Activated T-helper 1 cell treated with Interleukin-2 at 50 U/mL for 16 hours (primary cell): ENCODE results near the gene WBP1.
"Not testable (repeated sequence)": the region's sequence is repeated elsewhere in the genome, so short reads cannot be mapped to it uniquely, and the experiment has no call there.

Experiments
- DNase-seq: peaks from one replicate; pipeline ENCODE4 v3.0.0-alpha.2; 2020; ENCODE audit warnings: low read depth

The WBP1 gene

DNA sequence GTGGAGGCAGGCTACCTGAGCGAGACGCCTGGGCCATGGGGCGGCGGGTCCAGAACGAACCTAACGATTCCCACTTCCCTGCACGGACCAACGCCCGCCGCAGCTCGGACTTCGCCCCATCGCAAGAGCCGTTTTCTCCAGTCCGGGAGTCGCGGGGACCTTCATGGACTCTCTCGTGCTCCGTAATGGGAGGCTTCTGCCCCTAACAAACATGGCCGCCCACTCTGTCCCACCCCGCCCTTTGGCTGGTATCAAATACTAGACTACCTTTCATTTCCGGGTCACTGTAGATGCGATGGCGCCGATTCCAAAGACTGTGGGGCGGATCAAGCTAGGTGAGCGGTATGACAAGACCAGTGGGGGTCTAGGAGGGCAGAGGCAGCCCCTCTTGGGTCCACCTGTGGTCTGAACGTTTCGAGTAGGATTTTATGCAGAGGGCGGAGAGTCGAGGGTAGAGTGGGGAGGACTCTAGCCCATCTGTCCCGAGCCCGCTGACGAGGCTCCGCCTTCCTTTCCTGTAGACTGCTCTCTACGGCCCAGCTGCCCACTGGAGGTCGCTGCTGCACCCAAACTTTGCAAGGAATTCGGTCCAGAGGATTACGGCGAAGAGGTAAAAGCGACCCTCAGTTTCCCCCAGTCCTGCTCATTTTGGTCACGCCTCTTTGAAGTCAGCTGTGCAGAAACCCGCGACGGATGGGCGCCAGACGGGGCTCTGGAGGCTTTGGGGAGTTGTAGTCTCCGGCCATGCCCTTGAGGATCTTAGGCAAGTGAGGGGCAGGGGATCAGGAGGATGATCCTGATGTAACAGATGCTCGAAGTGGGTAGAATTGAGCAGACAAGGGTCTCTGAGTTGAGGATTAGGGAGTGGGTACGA is 24.8 kb downstream of the WBP1 start, which contains the start of the genes CCDC142 and TTC31:
Gene CCDC142 (minus strand): TSS at position 198 of the 874 bp plus-strand sequence. CDS start 161 bp downstream, at position 37.
Gene TTC31 (plus strand): TSS at position 281 of the 874 bp plus-strand sequence. CDS start 15 bp downstream, at position 296.
- DNase-seq = peak; percentile 83

- DNase-seq = not testable (repeated sequence)
These were observed 25.5 kb downstream of the WBP1 start for GRCh38 chr2:74483675-74484164.

DNA sequence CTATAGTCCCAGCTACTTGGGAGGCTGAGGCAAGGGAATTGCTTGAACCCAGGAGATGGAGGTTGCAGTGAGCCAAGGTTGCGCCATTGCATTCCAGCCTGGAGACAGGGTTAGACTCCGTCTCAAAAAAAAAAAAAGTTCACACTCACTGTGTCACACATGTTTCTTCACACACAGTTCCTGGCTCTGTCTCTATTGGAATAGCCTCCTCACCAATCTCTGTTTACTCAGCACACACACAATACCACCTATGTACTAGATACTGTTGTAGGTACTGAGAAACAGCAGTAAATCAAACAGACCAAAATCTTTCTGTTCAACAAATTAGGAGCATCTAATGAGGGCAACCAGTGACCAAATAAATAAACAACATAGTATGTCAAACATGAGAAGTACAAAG is 27.9 kb downstream of the WBP1 start:
- no peak for DNase-seq

DNA sequence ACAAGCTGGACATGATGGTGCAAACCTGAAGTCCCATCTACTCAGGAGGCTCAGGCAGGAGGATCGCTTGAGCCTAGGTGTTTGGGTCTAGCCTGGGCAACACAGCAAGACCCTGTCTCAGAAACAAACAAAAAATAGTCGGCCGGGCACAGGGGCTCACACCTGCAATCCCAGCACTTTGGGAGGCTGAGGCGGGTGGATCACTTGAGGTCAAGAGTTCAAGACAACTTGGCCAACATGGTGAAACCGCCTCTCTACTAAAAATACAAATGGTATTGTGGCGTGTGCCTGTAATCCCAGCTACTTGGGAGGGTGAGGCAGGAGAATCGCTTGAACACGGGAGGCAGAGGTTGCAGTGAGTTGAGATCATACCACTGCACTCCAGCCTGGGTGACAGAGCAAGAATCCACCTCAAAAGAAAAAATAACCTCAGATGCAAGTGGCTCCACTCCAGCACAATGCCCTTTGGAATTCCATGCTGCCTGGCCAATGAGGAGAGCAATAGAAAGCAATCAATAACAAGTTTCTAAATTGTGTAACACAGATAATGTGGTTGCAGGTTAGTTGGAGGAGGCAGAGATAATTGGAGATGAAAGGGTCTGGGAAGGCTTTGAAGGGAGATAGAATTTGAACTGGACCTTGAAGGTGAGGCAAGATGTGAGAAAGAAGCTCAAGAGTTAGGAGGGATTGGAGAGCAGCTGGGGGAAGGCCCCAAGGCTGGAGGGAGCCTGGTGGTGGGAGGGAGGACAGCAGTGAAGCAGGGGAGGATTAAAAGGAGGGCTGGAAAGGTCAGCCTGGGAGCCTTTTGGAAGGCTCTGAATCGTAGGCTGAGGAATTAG is 30.6 kb downstream of the WBP1 start:
- no peak for DNase-seq

GRCh38 chr2:74489906-74490305 is 31.7 kb downstream of the WBP1 start:
- no peak for DNase-seq

DNA sequence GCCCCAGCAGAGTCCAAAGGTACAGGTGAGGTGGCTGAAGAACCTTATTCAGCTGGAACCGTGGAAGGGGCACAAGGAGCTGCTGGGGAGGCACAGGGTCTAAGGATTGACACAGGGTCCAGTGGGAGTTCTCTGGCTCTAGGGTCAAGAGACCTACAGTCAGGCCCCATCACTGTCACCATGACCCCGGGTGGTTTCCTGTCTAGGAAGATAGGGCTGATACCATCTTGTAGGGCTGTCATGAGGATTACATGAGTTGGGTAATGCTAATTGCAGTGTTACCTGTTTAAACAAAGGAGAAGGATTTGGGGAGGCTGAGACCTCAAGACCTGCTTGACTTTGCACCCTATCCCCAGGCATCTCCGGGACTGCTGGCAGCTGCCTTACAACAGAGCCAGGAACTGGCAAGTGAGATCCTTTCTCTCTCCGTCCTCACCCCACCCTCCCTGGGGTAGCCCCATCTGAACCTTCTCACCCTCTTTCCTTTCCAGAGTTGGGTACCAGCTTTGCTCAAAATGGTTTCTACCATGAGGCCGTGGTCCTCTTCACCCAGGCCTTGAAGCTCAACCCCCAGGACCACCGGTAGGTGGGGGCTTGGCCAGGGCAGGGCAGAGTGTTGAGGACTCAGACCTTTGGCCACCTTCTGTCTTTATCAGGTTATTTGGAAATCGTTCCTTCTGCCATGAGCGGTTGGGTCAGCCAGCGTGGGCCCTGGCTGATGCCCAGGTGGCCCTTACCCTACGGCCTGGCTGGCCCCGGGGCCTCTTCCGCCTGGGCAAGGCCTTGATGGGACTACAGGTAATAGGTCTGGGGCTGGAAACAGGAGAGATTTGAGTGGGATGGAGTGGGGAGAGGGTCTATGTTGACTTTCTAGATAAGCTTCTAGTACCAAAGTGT is 33.7 kb downstream of the WBP1 start:
- DNase-seq = no peak

GRCh38 chr2:74493546-74493945 is 35.3 kb downstream of the WBP1 start:
- DNase-seq = no peak

GRCh38 chr2:74495440-74495839 is 37.2 kb downstream of the WBP1 start:
- no peak for DNase-seq

- DNase-seq = no peak
These were observed 38.9 kb downstream of the WBP1 start for GRCh38 chr2:74496997-74497776.

GRCh38 chr2:74497777-74498499 is 39.7 kb downstream of the WBP1 start:
- DNase-seq = no peak

DNA sequence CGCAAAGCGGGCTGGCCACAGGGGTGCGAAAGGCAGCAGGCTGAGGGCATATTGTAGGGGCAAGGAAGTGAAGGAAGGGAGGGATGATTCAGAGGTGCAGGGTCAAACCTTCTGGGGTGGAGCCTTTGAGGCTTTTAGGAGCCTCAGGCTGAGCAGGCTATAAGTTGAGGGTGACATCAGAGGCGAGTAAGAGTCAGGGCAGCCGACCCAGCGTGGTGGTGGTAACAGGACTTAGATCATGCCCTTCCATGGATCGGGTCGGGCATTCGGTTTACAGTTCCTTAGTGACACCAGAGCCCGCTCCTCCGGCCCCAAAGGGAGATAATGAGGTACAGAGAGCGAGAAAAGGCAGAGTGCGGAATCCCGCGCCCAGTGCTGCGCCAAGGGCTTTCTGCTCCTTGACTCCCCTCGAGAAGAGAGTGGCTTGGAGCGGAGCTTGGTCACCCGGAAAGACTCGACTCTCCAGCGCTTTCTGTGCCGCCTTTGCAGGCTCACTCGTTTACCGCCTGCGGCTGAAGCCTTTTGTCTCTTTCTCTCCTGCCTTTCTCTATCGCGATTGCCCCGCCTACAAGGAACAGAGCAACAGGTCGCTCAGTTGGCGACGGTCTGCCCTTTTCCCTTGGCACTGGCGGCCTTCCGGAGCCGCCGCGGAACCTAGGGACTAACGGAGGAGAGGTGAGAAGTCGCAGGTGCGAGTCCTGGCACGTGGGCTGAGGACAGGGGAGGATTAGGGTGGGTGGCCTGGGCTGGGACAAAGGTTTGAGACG is 40.4 kb downstream of the WBP1 start:
- no peak for DNase-seq

GRCh38 chr2:74499267-74499939 is 41.2 kb downstream of the WBP1 start, which contains the start of gene LBX2:
Gene LBX2, minus strand, starts transcription at chr2:74499603. Its CDS starts 66 bp downstream, at chr2:74499537.
- DNase-seq = no peak

GRCh38 chr2:74499940-74500577 is 41.8 kb downstream of the WBP1 start:
- DNase-seq = no peak

DNA sequence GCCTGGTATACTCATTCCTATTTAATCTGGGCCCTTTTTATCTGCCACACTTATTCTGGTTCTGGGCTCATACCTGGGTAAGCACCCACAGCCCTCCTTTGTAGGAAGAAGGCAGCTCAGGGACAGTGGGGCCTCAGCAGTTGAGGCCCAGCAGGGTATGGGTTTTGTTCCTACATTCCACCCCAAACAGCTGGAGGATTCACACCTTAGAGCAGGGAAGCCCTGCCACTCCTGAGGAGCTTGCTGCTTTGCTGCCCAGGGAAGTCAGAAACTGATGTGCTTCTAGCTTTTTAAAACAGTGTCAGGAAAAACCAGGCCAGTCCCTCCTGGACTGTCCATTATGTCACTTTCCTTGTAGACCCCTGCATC is 42.3 kb downstream of the WBP1 start:
- no peak for DNase-seq

DNA sequence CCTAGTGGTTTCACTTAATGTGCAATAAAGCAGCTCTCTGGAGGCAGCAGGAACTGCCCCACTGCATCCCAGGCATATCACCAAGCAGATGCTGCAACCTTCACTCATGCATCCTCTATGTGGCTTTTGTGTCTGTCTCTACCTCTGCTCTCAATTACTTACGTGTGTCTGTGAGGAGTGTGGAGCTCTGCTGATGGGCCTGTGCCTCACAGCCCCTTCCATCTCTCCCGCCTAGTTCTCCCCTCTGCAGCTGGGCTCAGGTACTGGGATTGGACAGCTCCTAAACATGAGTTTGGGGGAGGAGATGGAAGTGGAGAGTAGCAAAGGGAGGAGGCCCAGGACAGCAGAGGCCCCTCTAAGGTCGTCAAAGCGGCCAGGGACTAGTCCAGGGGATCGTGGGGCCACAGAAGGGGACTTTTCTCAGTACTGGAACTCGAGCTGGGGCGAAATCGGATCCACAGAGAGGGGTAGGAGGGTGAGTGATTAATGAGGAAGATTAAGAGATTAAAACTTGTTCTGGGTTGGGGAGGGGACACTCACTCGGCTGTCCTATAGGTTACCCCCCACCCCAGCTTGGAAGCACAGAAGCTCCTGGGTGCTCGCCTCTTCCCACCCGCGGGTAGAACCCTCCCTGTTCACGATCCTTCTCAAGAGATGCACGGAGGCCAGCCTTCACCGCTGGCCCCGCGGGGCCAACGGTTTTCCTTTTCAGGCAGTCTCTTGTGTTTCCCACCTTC is 43.3 kb downstream of the WBP1 start:
- no peak for DNase-seq

DNA sequence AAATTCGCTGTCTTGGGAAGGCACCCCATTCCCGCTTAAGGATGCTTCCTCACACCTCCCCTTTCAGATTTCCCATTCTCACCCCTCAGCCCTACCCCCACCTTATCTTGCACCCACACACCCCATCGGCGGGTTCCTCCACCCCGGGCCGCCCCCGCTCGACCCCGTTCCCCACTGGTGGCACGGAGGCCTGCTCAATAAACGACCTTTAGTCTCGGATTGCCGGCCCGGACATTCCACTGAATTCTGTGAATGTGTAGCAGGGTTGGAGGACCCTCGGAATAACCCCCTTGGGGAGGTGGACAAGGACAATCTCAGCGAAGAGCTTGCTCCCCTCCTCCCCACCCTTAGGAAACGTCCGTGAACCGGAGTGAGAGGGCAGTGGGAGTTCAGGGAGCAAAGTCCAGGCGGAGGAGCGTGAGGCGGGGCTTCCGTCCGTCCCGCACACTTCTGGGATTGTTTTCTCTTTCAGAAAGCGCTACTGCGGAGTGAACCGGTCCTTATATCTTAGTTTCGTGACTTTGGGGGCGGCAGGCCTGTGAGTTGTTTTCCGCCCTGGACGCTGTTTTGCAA is 44.0 kb downstream of the WBP1 start:
- DNase-seq = no peak
